NCI-H345 treated with DMSO at 0.1 percent for 48 hours (cell line): ENCODE measurements around the gene CA7.

Experiments
- DNase-seq: peaks from one replicate; lab custom pipeline; 2025; ENCODE audit not compliant: unreplicated experiment; lab: John Stamatoyannopoulos, UW

The CA7 gene

GRCh38 chr16:66872943-66873684 lies 28.9 kb downstream of the CA7 start:
- DNase-seq = peak; percentile 30

GRCh38 chr16:66873685-66874055 lies 29.5 kb downstream of the CA7 start:
- DNase-seq = no peak

GRCh38 chr16:66874079-66874775 lies 30.0 kb downstream of the CA7 start:
- no peak for DNase-seq

- no peak for DNase-seq
These were observed 33.9 kb downstream of the CA7 start for GRCh38 chr16:66878067-66878466.

GRCh38 chr16:66880288-66881013 lies 36.2 kb downstream of the CA7 start, which contains the start of gene PDP2:
PDP2 (plus strand) TSS chr16:66880515; CDS start chr16:66884285, 3,770 bp downstream.
- DNase-seq = peak; percentile 78

- DNase-seq = no peak
These were observed 36.8 kb downstream of the CA7 start for GRCh38 chr16:66881014-66881417.

- DNase-seq = no peak
These were observed 37.3 kb downstream of the CA7 start for GRCh38 chr16:66881560-66881959.

GRCh38 chr16:66881964-66882508 lies 37.8 kb downstream of the CA7 start:
- DNase-seq = no peak

GRCh38 chr16:66882702-66883101 lies 38.5 kb downstream of the CA7 start:
- no peak for DNase-seq

GRCh38 chr16:66885491-66885890 lies 41.3 kb downstream of the CA7 start:
- no peak for DNase-seq

GRCh38 chr16:66886321-66886720 lies 42.1 kb downstream of the CA7 start:
- DNase-seq = no peak

GRCh38 chr16:66886914-66887313 lies 42.7 kb downstream of the CA7 start:
- no peak for DNase-seq

- no peak for DNase-seq
These were observed 44.7 kb downstream of the CA7 start for GRCh38 chr16:66888647-66889615.

- no peak for DNase-seq
These were observed 45.4 kb downstream of the CA7 start for GRCh38 chr16:66889622-66890021.

GRCh38 chr16:66890799-66891198 lies 46.6 kb downstream of the CA7 start:
- no peak for DNase-seq

GRCh38 chr16:66891360-66891759 lies 47.1 kb downstream of the CA7 start:
- DNase-seq = no peak

- DNase-seq = no peak
These were observed 47.6 kb downstream of the CA7 start for GRCh38 chr16:66891797-66892196.

GRCh38 chr16:66894055-66894454 lies 49.8 kb downstream of the CA7 start:
- DNase-seq = no peak

- DNase-seq = no peak
These were observed 50.9 kb downstream of the CA7 start for GRCh38 chr16:66894948-66895688.

GRCh38 chr16:66895689-66895979 lies 51.4 kb downstream of the CA7 start:
- no peak for DNase-seq
